BJ (cell line): ENCODE results near the gene SARM1. TPM values are rescaled to one million over a fixed set of nuclear protein-coding genes. Genes with fewer than 3 reads are reported as not detected.
"Not testable (repeated sequence)": the region's sequence is repeated elsewhere in the genome, so short reads cannot be mapped to it uniquely, and the experiment has no call there.

Experiments
- CTCF ChIA-PET: fragments of 350-600 bp; formaldehyde crosslinking; extraction: SDS; loops from one replicate; lab custom pipeline; 2021; ENCODE audit warnings: antibody characterized with exemption, inconsistent platforms; lab: Yijun Ruan, JAX
- POLR2A ChIA-PET: fragments of 300-600 bp; sonication (Branson Sonifier 250); formaldehyde crosslinking; extraction: SDS; loops from one replicate; lab custom pipeline; 2021; ENCODE audit warnings: antibody characterized with exemption; lab: Charles Lee
- DNase-seq: peaks from one replicate; pipeline ENCODE4 v3.0.0-alpha.2; 2011; ENCODE audit warnings: low read depth
- H3K27me3 ChIP-seq: 2 replicates; pipeline ENCODE4 v1.6.0; 2011; ENCODE audit warnings: low read length; ENCODE audit not compliant: control insufficient read depth, insufficient read depth
- H3K36me3 ChIP-seq: 2 replicates; pipeline ENCODE4 v1.5.1; 2011; ENCODE audit warnings: low read length; ENCODE audit not compliant: control insufficient read depth, insufficient read depth
- H3K4me3 ChIP-seq: 2 replicates; pipeline ENCODE4 v1.5.1; 2011; ENCODE audit warnings: low read depth, mild to moderate bottlenecking, control low read depth, low read length
- polyA plus RNA-seq: library from polyadenylated mRNA; depleted of rRNA; stranded (reverse); fragments of >200 nt; gene quantifications from 2 replicates; pipeline ENCODE4 v1.2.3, GENCODE V29; 2011
- TF ChIP-seq, protein P1 (sequence below): IDR thresholded peaks from 2 replicates; pipeline ENCODE4 v1.5.1; 2011; ENCODE audit warnings: low read depth, mild to moderate bottlenecking, control low read depth, inconsistent platforms, low read length, moderate library complexity; ENCODE audit not compliant: insufficient read depth

SARM1 gene
- polyA plus RNA-seq, 1 experiment, result 13.4 TPM

DNA sequence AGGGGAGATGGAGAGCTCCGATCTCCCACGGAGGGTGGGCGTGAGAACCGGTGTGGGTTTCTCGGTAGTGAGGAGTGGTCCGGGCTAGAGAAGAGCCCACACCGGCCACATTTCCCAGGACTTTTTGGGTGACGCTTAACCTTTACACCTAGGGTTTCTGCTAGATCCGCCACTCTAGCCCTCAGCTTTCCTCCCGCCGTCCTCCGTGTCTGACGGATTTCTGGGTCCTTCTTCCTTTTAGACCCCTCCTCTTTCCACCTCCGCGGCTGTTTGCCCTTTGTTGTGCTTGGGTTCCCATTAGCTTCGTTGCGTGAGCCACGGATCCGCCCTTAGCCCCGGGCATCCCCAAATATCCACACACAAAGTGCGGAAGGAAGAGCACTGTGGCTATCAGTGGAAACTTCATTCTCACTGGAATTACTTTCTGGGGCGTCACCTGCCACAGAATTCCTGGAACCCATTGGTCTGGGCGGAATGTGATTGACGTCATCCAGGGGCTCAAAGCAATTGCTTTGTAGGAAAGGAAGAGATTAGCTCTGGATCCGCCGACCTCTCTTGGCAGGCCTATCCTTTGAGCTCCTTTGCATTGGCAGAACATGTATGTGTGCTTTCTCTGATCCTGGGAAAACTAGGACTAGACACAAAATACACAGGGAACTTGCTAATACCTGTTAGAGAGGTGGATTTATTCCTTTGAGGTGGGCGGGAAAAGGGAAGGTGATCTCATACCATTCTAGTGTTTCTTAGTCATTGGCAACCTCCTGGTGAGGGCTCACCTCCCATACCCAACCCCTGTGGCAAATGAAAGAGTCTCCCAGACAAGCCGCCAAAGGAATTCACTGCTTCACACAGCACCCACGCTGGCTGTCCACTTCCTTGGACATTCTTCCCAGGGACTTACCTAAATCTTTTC, 35.3 kb upstream of the SARM1 start:
- CTCF ChIA-PET, result interaction anchor here (1.0 to 3.0 kb wide), 8 partner anchors 10 to 531 kb away, joined by 3 to 12 read pairs (median 5); no protein-coding TSS in a partner anchor
- Histone ChIP-seq H3K27me3 (no peaks in the 10 kb centered on the region), H3K4me3 (peak overlapping the region; percentile 94), H3K36me3 (peaks cover 20% of the 10 kb centered on the region)
- TF ChIP-seq, protein P1, sequence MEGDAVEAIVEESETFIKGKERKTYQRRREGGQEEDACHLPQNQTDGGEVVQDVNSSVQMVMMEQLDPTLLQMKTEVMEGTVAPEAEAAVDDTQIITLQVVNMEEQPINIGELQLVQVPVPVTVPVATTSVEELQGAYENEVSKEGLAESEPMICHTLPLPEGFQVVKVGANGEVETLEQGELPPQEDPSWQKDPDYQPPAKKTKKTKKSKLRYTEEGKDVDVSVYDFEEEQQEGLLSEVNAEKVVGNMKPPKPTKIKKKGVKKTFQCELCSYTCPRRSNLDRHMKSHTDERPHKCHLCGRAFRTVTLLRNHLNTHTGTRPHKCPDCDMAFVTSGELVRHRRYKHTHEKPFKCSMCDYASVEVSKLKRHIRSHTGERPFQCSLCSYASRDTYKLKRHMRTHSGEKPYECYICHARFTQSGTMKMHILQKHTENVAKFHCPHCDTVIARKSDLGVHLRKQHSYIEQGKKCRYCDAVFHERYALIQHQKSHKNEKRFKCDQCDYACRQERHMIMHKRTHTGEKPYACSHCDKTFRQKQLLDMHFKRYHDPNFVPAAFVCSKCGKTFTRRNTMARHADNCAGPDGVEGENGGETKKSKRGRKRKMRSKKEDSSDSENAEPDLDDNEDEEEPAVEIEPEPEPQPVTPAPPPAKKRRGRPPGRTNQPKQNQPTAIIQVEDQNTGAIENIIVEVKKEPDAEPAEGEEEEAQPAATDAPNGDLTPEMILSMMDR, result no peak
- POLR2A ChIA-PET, result interaction anchor here (0.5 to 2.5 kb wide), 9 partner anchors 9 to 448 kb away, joined by 3 to 11 read pairs (median 5); partner anchors contain the start of gene POLDIP2
- peak; percentile 60 for DNase-seq

DNA sequence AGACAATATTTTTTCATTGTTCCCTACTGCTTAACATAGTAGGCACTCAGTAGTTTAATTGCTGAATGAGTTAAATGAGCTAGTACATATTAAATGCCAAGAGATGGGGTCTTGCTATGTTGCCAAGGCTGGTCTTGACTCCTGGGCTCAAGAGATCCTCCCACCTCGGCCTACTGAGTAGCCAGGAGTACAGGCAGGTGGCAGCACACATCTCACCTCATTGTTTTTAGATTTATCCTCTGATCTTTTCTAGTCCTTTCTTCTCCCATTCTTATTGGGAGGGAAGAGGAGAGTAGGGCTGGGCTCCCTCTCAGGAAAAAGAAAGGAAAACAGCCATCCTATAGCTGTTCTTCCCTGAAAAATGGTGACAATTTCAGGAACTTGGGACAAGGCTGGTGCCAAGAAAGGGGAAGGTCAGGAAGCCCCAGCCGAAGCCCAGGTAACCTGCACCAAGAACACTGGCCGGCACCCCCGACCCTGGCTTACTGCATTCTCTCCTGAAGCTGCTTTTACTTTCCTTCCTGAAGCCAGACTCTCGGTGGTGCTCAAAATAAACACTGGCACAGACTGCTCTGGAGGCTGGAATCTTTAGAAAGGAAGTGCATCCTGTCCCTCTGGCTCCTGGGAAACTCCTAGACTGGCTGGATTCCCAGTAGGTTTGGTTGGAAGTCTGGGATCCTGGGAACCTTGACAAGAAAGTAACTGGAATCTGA, 33.3 kb upstream of the SARM1 start:
- no peak for DNase-seq
- no peaks in the 10 kb centered on the region for H3K27me3 ChIP-seq
- peaks cover 31% of the 10 kb centered on the region for H3K36me3 ChIP-seq
- POLR2A ChIA-PET, result interaction anchor here (1.4 kb wide), 1 partner anchor 9 kb away, joined by 4 read pairs; no protein-coding TSS in a partner anchor
- TF ChIP-seq, protein P1, result no peak
- H3K4me3 ChIP-seq, result no peak overlapping the region
- CTCF ChIA-PET, result interaction anchor here (0.8 to 2.1 kb wide), 2 partner anchors 9 to 87 kb away, joined by 3 to 13 read pairs; no protein-coding TSS in a partner anchor

DNA sequence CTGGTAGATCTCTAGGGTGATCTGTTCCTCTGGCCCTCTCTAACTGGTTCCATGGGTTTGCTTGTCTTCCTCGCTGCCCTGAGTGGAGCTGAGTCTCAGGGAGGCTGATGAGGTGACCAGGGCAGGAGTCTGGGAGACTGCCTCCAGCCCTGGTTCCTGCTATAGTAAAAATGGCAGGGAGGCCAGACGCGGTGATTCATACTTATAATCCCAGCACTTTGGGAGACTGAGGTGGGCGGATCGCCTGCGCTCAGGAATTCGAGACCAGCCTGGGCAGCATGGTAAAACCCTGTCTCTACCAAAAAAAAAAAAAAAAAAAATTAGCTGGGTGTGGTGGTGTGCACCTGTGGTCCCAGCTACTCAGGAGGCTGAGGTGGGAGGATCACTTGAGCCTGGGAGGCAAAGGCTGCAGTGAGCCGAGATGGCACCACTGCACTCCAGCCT, 32.7 kb upstream of the SARM1 start:
- CTCF ChIA-PET, result interaction anchor here (0.8 to 2.1 kb wide), 2 partner anchors 8 to 87 kb away, joined by 3 to 13 read pairs; no protein-coding TSS in a partner anchor
- not testable (repeated sequence) for DNase-seq, H3K27me3 ChIP-seq, H3K4me3 ChIP-seq
- POLR2A ChIA-PET, result interaction anchor here (0.8 kb wide), 1 partner anchor 9 kb away, joined by 8 read pairs; no protein-coding TSS in a partner anchor
- H3K36me3 ChIP-seq, result peaks cover 34% of the 10 kb centered on the region

DNA sequence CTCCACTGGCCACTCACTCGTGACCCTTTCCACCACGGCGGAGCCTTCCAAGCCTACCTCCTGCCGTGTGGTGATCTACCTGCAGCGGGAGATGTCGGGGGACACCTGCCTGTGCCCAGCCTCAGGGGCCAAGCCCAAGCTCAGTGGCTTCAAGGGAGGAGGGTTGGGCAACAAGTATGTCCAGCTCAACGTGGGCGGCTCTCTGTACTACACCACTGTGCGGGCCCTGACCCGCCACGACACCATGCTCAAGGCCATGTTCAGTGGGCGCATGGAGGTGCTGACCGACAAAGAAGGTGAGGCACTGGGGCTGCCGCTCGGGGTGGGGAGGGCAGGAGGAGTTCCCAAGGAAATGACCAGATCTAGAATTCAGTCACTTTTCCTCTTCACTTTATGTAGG, 32.1 kb upstream of the SARM1 start:
- DNase-seq, result no peak
- Histone ChIP-seq H3K36me3 (peaks cover 40% of the 10 kb centered on the region), H3K27me3 (no peaks in the 10 kb centered on the region), H3K4me3 (no peak overlapping the region)
- TF ChIP-seq, protein P1, result no peak
- ChIA-PET POLR2A (interaction anchor here (0.8 kb wide), 1 partner anchor 8 kb away, joined by 8 read pairs; no protein-coding TSS in a partner anchor), CTCF (no interaction called here)

DNA sequence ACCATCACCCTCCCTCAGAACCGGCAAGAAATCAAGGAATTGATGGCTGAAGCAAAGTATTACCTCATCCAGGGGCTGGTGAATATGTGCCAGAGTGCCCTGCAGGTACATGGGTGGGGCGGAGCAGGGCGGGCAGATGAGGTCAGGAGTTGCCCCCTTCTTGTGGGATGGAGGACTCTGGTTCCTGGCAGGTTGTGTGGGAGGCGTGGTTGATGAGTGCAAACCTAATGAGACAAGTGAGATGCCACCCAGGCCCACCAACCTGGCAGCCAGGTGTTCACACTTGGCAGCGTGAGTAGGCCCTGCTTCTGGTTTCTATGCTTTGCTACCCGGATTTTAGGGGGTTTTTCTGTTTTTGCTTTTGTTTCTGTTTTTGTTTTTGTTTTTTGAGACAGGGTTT, 31.1 kb upstream of the SARM1 start:
- Histone ChIP-seq H3K4me3 (no peak overlapping the region), H3K27me3 (no peaks in the 10 kb centered on the region), H3K36me3 (peaks cover 45% of the 10 kb centered on the region)
- no peak for DNase-seq
- ChIA-PET POLR2A (no interaction called here), CTCF (interaction anchor here (0.9 kb wide), 1 partner anchor 448 kb away, joined by 3 read pairs; no protein-coding TSS in a partner anchor)
- TF ChIP-seq, protein P1, result no peak
